Endometrium (tissue), 2 donors: ENCODE results near the gene C19orf44.
"Not testable (repeated sequence)": the region's sequence is repeated elsewhere in the genome, so short reads cannot be mapped to it uniquely, and the experiment has no call there.

Source experiments
- FAIRE-seq: peaks from 2 replicates; lab custom pipeline; 2012; peaks lifted over from hg19 to GRCh38; lab: Jason Lieb, UNC
- donor health status: control.
- donor health status: control.

C19orf44 gene

GRCh38 chr19:16537111-16537510 is 40.9 kb downstream of the C19orf44 start:
- FAIRE-seq: no peak

- FAIRE-seq: no peak
Measured at GRCh38 chr19:16540948-16541347, 44.8 kb downstream of the C19orf44 start.

DNA sequence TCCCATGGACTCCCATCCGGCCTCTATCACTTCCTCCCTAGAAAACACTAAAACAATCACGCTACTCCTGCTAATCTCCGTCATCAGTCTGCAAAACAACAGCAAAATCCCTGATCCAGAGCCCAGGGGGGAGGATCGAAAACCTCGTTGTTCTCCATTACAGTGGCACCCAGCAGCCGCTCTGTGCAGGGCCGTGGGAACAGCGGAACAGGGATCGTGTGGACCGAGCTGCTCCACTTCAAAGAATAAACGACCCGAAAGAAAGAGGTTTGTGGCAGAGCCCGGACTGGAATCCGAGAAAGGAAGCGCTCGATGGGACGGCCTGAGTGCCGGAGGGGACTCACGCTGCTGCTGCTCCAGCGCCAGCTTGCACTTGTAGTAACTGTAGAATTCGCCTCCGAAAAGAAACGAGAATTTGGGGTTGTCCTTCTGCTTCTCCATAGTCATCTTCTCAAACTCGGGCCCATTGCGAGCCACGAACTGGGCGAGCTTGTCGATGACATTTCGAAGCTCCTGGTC is 45.4 kb downstream of the C19orf44 start:
- no peak for FAIRE-seq

GRCh38 chr19:16542045-16542909 is 46.1 kb downstream of the C19orf44 start, which contains the start of gene CHERP:
TSS of gene CHERP (minus strand) at chr19:16542437. CDS start at chr19:16542378, 59 bp downstream.
- FAIRE-seq: no peak

- no peak for FAIRE-seq
Measured at GRCh38 chr19:16542910-16543472, 46.8 kb downstream of the C19orf44 start.

GRCh38 chr19:16543734-16544133 is 47.5 kb downstream of the C19orf44 start:
- FAIRE-seq: not testable (repeated sequence)

- no peak for FAIRE-seq
Measured at GRCh38 chr19:16544473-16545231, 48.5 kb downstream of the C19orf44 start.

DNA sequence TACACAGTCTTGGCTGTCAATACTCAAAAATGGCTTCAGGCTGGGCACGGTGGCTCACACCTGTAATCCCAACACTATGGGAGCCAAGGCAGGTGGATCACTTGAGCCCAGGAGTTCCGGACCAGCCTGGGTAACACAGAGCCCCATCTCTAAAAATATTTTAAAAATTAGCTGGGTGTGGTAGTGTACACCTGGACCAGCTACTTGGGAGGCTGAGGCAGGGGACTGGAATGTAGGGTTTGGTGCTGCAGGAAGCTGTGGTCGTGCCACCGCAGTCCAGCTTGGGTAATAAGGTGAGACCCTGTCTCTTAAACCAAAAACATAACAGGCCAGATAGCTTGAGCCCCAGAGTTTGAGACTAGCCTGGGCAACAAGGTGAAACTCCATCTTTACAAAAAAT is 52.8 kb downstream of the C19orf44 start:
- FAIRE-seq: no peak

- FAIRE-seq: not testable (repeated sequence)
Measured at GRCh38 chr19:16551902-16552301, 55.7 kb downstream of the C19orf44 start.

DNA sequence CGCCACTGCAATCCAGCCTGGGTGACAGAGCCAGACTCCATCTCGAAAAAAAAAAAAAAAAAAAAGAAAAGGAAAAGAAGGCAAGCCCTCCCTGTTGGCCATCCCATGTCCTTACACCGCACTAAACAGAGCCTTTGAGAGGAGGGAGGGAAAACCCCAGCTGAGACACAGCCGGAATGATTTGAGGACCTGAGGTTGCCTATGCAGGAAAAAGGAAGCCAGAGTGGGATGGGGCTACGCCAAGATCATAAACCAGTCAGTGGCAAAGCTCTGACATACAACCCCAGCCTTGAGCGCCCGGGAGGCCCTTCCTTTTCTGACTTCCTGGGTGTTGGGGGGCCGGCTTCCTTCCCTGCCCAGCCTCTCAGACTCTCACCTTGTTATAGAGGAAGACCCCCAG is 58.6 kb downstream of the C19orf44 start:
- FAIRE-seq: no peak

GRCh38 chr19:16559780-16560276 is 63.6 kb downstream of the C19orf44 start:
- no peak for FAIRE-seq

DNA sequence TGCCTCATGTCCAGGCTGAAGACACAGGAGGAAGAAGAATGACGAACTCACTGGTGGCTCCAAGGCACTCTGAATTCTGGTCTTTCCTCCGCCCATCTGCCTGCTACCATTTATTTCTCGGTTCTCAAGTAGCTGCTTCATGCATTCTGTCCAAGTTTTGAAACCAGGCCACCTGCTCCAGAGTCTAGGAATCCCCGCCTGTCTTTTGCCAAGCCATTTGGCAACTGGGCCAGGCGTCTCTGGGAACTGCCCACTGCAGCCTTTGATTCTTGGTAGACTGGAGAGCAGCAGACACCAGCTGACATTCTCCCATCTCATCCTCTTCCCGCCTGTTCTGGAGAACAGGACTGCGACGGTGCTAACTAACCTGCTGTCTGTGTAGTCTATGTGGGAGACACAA is 65.2 kb downstream of the C19orf44 start:
- no peak for FAIRE-seq

GRCh38 chr19:16562608-16563025 is 66.4 kb downstream of the C19orf44 start:
- FAIRE-seq: no peak

DNA sequence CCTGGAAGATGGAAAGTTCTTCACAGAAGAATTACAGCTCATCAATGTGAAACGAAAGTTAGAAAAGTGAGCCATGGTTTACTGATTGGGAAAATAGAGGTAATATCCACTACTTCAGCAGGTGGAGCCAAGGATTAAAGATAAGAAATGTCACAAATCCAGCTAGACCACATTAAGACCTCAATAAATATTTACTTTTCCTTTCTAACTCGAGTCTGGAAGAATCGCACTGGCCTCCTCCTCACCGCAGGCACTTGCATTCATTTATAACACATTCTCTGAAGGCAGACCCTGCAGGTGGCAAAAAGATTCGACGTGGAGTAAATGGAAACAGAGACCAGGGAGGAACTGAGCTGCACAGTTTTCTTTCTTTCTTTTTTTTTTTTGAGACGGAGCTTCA is 68.6 kb downstream of the C19orf44 start:
- no peak for FAIRE-seq

- no peak for FAIRE-seq
Measured at GRCh38 chr19:16566161-16566560, 70.0 kb downstream of the C19orf44 start.

GRCh38 chr19:16566702-16567101 is 70.5 kb downstream of the C19orf44 start:
- no peak for FAIRE-seq

DNA sequence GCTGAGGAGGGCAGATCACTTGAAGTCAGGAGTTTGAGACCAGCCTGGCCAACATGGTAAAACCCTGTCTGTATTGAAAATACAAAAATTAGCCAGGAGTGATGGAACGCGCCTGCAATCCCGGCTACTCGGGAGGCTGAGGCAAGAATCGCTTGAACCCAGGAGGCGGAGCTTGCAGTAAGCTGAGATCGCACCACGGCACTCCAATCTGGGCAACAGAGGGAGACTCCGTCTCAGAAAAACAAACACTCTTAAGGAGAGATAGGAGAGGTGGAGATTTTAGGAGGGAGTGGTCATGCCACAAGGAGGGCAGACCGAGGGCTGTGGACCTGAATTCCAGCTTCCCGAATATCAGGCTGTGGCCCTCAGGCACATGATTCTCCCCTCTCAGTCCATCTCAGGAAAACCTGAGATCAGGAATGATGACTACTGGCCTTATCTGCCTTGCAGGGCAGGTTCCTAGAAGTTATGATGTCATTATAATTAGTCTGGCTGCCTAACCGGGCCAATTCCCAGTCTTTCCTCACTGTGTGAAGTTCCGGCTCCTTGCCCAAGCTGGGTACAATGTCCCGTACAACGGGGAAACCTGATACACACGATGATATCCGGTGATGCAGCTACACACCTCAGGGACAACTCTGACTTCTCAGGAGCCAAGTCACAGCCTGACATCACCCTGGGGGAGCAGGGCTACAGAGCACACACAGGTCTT is 73.6 kb downstream of the C19orf44 start:
- no peak for FAIRE-seq
